ENCODE measurements around the gene SLC16A11. TPM values are rescaled to one million over a fixed set of nuclear protein-coding genes. Genes with fewer than 3 reads are reported as not detected.
A peak's percentile ranks its signal among the peaks of the same experiment; 100 is the strongest.
"Not testable (repeated sequence)": the region's sequence is repeated elsewhere in the genome, so short reads cannot be mapped to it uniquely, and the experiment has no call there.

Gene SLC16A11
- polyA plus RNA-seq, 1 donor (not counting 4 experiments of a cell fraction or from before 2014, with no cell fraction given): not detected

- no peaks in the 10 kb centered on the region for H3K9me1 ChIP-seq (ENCODE audit: control insufficient read depth, extremely low read depth, insufficient read depth, low read length)
- H3K4me2 ChIP-seq (ENCODE audit: control insufficient read depth, extremely low read depth, insufficient read depth, low read depth, low read length): peak overlapping the region; percentile 99
- H3K36me3 ChIP-seq (ENCODE audit: control insufficient read depth in 2 of 2, extremely low read depth in 1 of 2, insufficient read depth in 2 of 2, low read length in 2 of 2): no peaks in the 10 kb centered on the region
- no peaks in the 10 kb centered on the region for H4K20me1 ChIP-seq (ENCODE audit: control insufficient read depth, extremely low read depth, insufficient read depth, low read length)
- H3K9ac ChIP-seq (ENCODE audit: control insufficient read depth, extremely low read depth, insufficient read depth, low read length): peak overlapping the region; percentile 62
- TF ChIP-seq CTCF (optimal IDR thresholded peaks at IDR 0.05 in 1 of 3, IDR thresholded peaks at IDR 0.05 in 1 of 3, conservative IDR thresholded peaks at IDR 0.05 in 1 of 3; ENCODE audit: extremely low read depth in 1 of 3, insufficient read depth in 2 of 3, low read length in 3 of 3) (no peak), EZH2 (IDR thresholded peaks at IDR 0.05; ENCODE audit: low read length) (no peak)
- FAIRE-seq (no peak), DNase-seq (ENCODE audit: low read depth, low spot score) (no peak)
- H3K4me3 ChIP-seq (ENCODE audit: control insufficient read depth in 2 of 3, extremely low read depth in 1 of 3, insufficient read depth in 2 of 3, low read depth in 1 of 3, low read length in 3 of 3): no peak overlapping the region
- peaks cover 29% of the 10 kb centered on the region for H3K4me1 ChIP-seq (ENCODE audit: control insufficient read depth, extremely low read depth, insufficient read depth, low read length)
- peaks cover 15% of the 10 kb centered on the region for H3K27me3 ChIP-seq (ENCODE audit: control insufficient read depth, extremely low read depth, insufficient read depth, low read length)
- H3K27ac ChIP-seq (ENCODE audit: control insufficient read depth, insufficient read depth, low read length): no peak overlapping the region
- H3K9me3 ChIP-seq (ENCODE audit: control insufficient read depth, low read depth, low read length): no peaks in the 10 kb centered on the region
- dilution Hi-C loops (cut with MboI; ENCODE audit: extremely low pct_ligation_motif_present, low sequenced_read_pairs): no loop called here
- no peak overlapping the region for H2AFZ ChIP-seq (ENCODE audit: control insufficient read depth, low read length)
- H3K79me2 ChIP-seq (ENCODE audit: control insufficient read depth, insufficient read depth, low read length): no peaks in the 10 kb centered on the region
Measured at GRCh38 chr17:7047566-7047965, 3.7 kb upstream of the SLC16A11 start.

GRCh38 chr17:7046725-7047397 is 3.0 kb upstream of the SLC16A11 start:
- dilution Hi-C loops (cut with MboI; ENCODE audit: extremely low pct_ligation_motif_present, low sequenced_read_pairs); H3K36me3 ChIP-seq (ENCODE audit: control insufficient read depth in 2 of 2, extremely low read depth in 1 of 2, insufficient read depth in 2 of 2, low read length in 2 of 2); H3K9me3 ChIP-seq (ENCODE audit: control insufficient read depth, low read depth, low read length); H3K9me1 ChIP-seq (ENCODE audit: control insufficient read depth, extremely low read depth, insufficient read depth, low read length); H4K20me1 ChIP-seq (ENCODE audit: control insufficient read depth, extremely low read depth, insufficient read depth, low read length); H3K79me2 ChIP-seq (ENCODE audit: control insufficient read depth, insufficient read depth, low read length); DNase-seq (ENCODE audit: low read depth, low spot score): not testable (repeated sequence)
- H3K9ac ChIP-seq (ENCODE audit: control insufficient read depth, extremely low read depth, insufficient read depth, low read length): peak overlapping the region; percentile 62
- H3K27ac ChIP-seq (ENCODE audit: control insufficient read depth, insufficient read depth, low read length): peak overlapping the region; percentile 86
- peak overlapping the region; percentile 99 for H3K4me2 ChIP-seq (ENCODE audit: control insufficient read depth, extremely low read depth, insufficient read depth, low read depth, low read length)
- peaks cover 29% of the 10 kb centered on the region for H3K4me1 ChIP-seq (ENCODE audit: control insufficient read depth, extremely low read depth, insufficient read depth, low read length)
- H2AFZ ChIP-seq (ENCODE audit: control insufficient read depth, low read length): peak overlapping the region; percentile 83
- H3K27me3 ChIP-seq (ENCODE audit: control insufficient read depth, extremely low read depth, insufficient read depth, low read length): peaks cover 21% of the 10 kb centered on the region
- peak; percentile 74 for FAIRE-seq
- H3K4me3 ChIP-seq (ENCODE audit: control insufficient read depth in 2 of 3, extremely low read depth in 1 of 3, insufficient read depth in 2 of 3, low read depth in 1 of 3, low read length in 3 of 3): peak overlapping the region; percentile 20 to 70 (median 48)

Measured in keratinocyte (primary cell).